ENCODE data around the gene NRAP.

NRAP gene

GRCh38 chr10:113604572-113604971 is 59.3 kb downstream of the NRAP start:
- no peak for DNase-seq

GRCh38 chr10:113603057-113603777 is 60.6 kb downstream of the NRAP start:
- DNase-seq = no peak

- no peak for DNase-seq
Observed at GRCh38 chr10:113600569-113600968, 63.3 kb downstream of the NRAP start.

GRCh38 chr10:113594652-113595051 is 69.2 kb downstream of the NRAP start:
- DNase-seq = no peak

GRCh38 chr10:113592380-113592779 is 71.5 kb downstream of the NRAP start:
- DNase-seq = no peak

GRCh38 chr10:113590581-113590980 is 73.3 kb downstream of the NRAP start:
- no peak for DNase-seq

- DNase-seq = no peak
Observed at GRCh38 chr10:113589201-113589770, 74.6 kb downstream of the NRAP start.

GRCh38 chr10:113585949-113586348 is 77.9 kb downstream of the NRAP start:
- no peak for DNase-seq

GRCh38 chr10:113583571-113583970 is 80.3 kb downstream of the NRAP start:
- no peak for DNase-seq

- DNase-seq = no peak
Observed at GRCh38 chr10:113581092-113581491, 82.7 kb downstream of the NRAP start.

GRCh38 chr10:113578773-113579172 is 85.1 kb downstream of the NRAP start:
- no peak for DNase-seq

GRCh38 chr10:113576852-113577251 is 87.0 kb downstream of the NRAP start:
- peak; percentile 44 for DNase-seq

GRCh38 chr10:113573368-113573767 is 90.5 kb downstream of the NRAP start:
- DNase-seq = no peak

GRCh38 chr10:113572520-113573290 is 91.1 kb downstream of the NRAP start:
- DNase-seq = no peak

GRCh38 chr10:113569576-113569975 is 94.3 kb downstream of the NRAP start:
- DNase-seq = no peak

- no peak for DNase-seq
Observed at GRCh38 chr10:113566888-113567287, 97.0 kb downstream of the NRAP start.

- no peak for DNase-seq
Observed at GRCh38 chr10:113565364-113565763, 98.5 kb downstream of the NRAP start.

- peak; percentile 71 for DNase-seq
Observed at GRCh38 chr10:113563306-113564088, 100.3 kb downstream of the NRAP start.

GRCh38 chr10:113562704-113563103 is 101.1 kb downstream of the NRAP start:
- DNase-seq = no peak

GRCh38 chr10:113562069-113562468 is 101.8 kb downstream of the NRAP start:
- no peak for DNase-seq

GRCh38 chr10:113561214-113561613 is 102.6 kb downstream of the NRAP start:
- DNase-seq = no peak

GRCh38 chr10:113560071-113560470 is 103.8 kb downstream of the NRAP start:
- no peak for DNase-seq

GRCh38 chr10:113557903-113558321 is 105.9 kb downstream of the NRAP start:
- no peak for DNase-seq
